Prostate gland (tissue), 2 donors: Measurements from ENCODE around the gene AFAP1.

Experiments
- CTCF ChIP-seq, 4 experiments: fragments of 200-600 bp in 2 of 4; fragments of 450-650 bp in 2 of 4; sonication (generic) in 2 of 4; IDR thresholded peaks; 1 replicate in 3 of 4; 2 replicates in 1 of 4; pipeline ENCODE4 v1.5.1; 2016 to 2019; ENCODE audit warnings: antibody characterized with exemption in 4 of 4, mild to moderate bottlenecking in 2 of 4, moderate library complexity in 2 of 4
- POLR2A ChIP-seq: fragments of 450-650 bp; IDR thresholded peaks from one replicate; pipeline ENCODE4 v1.6.1; 2016; ENCODE audit warnings: antibody characterized with exemption, mild to moderate bottlenecking
- POLR2AphosphoS5 ChIP-seq: sonication (generic); formaldehyde crosslinking; IDR thresholded peaks from one replicate; pipeline ENCODE4 v1.6.1; 2017; ENCODE audit warnings: antibody characterized with exemption

- TF ChIP-seq POLR2AphosphoS5: no peak
- no peak for TF ChIP-seq CTCF (IDR thresholded peaks at IDR 0.05)
- no peak for TF ChIP-seq POLR2A
Measured at GRCh38 chr4:7907142-7907541, 32.5 kb downstream of the AFAP1 start.
